ENCODE data around the gene IREB2.

The IREB2 gene

GRCh38 chr15:78550194-78550593, 112.2 kb downstream of the IREB2 start:
- Histone ChIP-seq H3K36me3 (replicated peaks; ENCODE audit: low read depth, low read length) (peaks cover 54% of the 10 kb centered on the region), H4K20me1 (ENCODE audit: insufficient read depth, low read length) (no peaks in the 10 kb centered on the region)

GRCh38 chr15:78550815-78551214, 112.8 kb downstream of the IREB2 start:
- H3K4me2 ChIP-seq (ENCODE audit: low read length): no peak overlapping the region

More at GRCh38 chr15:78550194-78550593, 112.2 kb downstream of the IREB2 start:
- no peak overlapping the region for H3K4me3 ChIP-seq (ENCODE audit: low read length)
- no peak for TF ChIP-seq CTCF (IDR thresholded peaks at IDR 0.05; ENCODE audit: low read depth, low read length)
- no peak for TF ChIP-seq EZH2phosphoT487 (IDR thresholded peaks at IDR 0.05; ENCODE audit: low read depth)
- no peaks in the 10 kb centered on the region for H3K27me3 ChIP-seq (ENCODE audit: low read depth, low read length)
- H3K4me1 ChIP-seq (ENCODE audit: low read length): peaks cover 9% of the 10 kb centered on the region
- H3K4me2 ChIP-seq (ENCODE audit: low read length): no peak overlapping the region
- no peaks in the 10 kb centered on the region for H3K9me3 ChIP-seq (ENCODE audit: insufficient read depth, low read length)
- no peaks in the 10 kb centered on the region for H3K79me2 ChIP-seq (ENCODE audit: low read length)
- no peak overlapping the region for H3K27ac ChIP-seq (ENCODE audit: low read length)
- H2AFZ ChIP-seq (ENCODE audit: low read depth, low read length): no peak overlapping the region
- no peak overlapping the region for H3K9ac ChIP-seq (ENCODE audit: low read length)

More at GRCh38 chr15:78550815-78551214, 112.8 kb downstream of the IREB2 start:
- TF ChIP-seq CTCF (IDR thresholded peaks at IDR 0.05; ENCODE audit: low read depth, low read length): no peak
- TF ChIP-seq EZH2phosphoT487 (IDR thresholded peaks at IDR 0.05; ENCODE audit: low read depth): no peak
- H3K4me1 ChIP-seq (ENCODE audit: low read length): peaks cover 9% of the 10 kb centered on the region
- H3K36me3 ChIP-seq (replicated peaks; ENCODE audit: low read depth, low read length): peaks cover 48% of the 10 kb centered on the region
- no peaks in the 10 kb centered on the region for H3K27me3 ChIP-seq (ENCODE audit: low read depth, low read length)
- no peaks in the 10 kb centered on the region for H4K20me1 ChIP-seq (ENCODE audit: insufficient read depth, low read length)
- no peak overlapping the region for H3K27ac ChIP-seq (ENCODE audit: low read length)
- H2AFZ ChIP-seq (ENCODE audit: low read depth, low read length): no peak overlapping the region
- no peak overlapping the region for H3K4me3 ChIP-seq (ENCODE audit: low read length)
- no peaks in the 10 kb centered on the region for H3K79me2 ChIP-seq (ENCODE audit: low read length)
- no peak overlapping the region for H3K9ac ChIP-seq (ENCODE audit: low read length)
- H3K9me3 ChIP-seq (ENCODE audit: insufficient read depth, low read length): no peaks in the 10 kb centered on the region
